Right atrium auricular region (tissue), 2 donors: ENCODE data around the gene COL2A1. TPM values are rescaled to one million over a fixed set of nuclear protein-coding genes. Genes with fewer than 3 reads are reported as not detected.

Experiments
- DNase-seq: peaks from one replicate; pipeline ENCODE4 v3.0.0-alpha.2; 2019; ENCODE audit warnings: low spot score
- H3K27ac ChIP-seq, 2 donors: fragments of 200-600 bp; sonication (generic); 1 replicate in 1 of 2; 2 replicates in 1 of 2; pipeline ENCODE4 v1.5.1; 2016 to 2019
- H3K27me3 ChIP-seq, 2 donors: fragments of 200-600 bp; sonication (generic); one replicate each; pipeline versions ENCODE4 v1.5.1 to v1.6.0; 2017 to 2019
- H3K36me3 ChIP-seq: fragments of 200-600 bp; sonication (generic); one replicate; pipeline ENCODE4 v1.5.1; 2016
- H3K4me1 ChIP-seq, 2 donors: fragments of 200-600 bp; sonication (generic); one replicate each; pipeline versions ENCODE4 v1.5.1 to v1.6.0; 2017 to 2019
- H3K4me3 ChIP-seq, 2 donors: fragments of 200-600 bp; sonication (generic); 1 replicate in 1 of 2; 2 replicates in 1 of 2; pipeline ENCODE4 v1.5.1; 2017 to 2019; ENCODE audit warnings: mild to moderate bottlenecking in 1 of 2, moderate library complexity in 1 of 2
- H3K9me3 ChIP-seq, 2 donors: fragments of 200-600 bp; sonication (generic); one replicate each; pipeline ENCODE4 v1.5.1; 2019
- CTCF ChIP-seq, 2 donors: fragments of 200-600 bp; sonication (generic); IDR thresholded peaks; one replicate each; pipeline ENCODE4 v1.5.1; 2019; ENCODE audit warnings: antibody characterized with exemption in 2 of 2
- total RNA-seq, 2 donors: library from RNA; depleted of rRNA; stranded (reverse); fragments of >200 nt; gene quantifications; one replicate each; pipeline ENCODE4 v1.1.0, GENCODE V29; 2016

Gene COL2A1
- total RNA-seq, 2 donors from 2014 or later, result not detected

- no peaks in the 10 kb centered on the region for H3K4me1 ChIP-seq
- no peaks in the 10 kb centered on the region for H3K27me3 ChIP-seq
- no peaks in the 10 kb centered on the region for H3K9me3 ChIP-seq
- peaks cover 11% of the 10 kb centered on the region for H3K36me3 ChIP-seq
- no peak for TF ChIP-seq CTCF (IDR thresholded peaks at IDR 0.05)
- H3K4me3 ChIP-seq, result no peak overlapping the region
- DNase-seq, result no peak
- H3K27ac ChIP-seq, result no peak overlapping the region
These were observed 36.1 kb upstream of the COL2A1 start for GRCh38 chr12:48040354-48040753.

- no peak for DNase-seq
- TF ChIP-seq CTCF (IDR thresholded peaks at IDR 0.05), result no peak
- no peaks in the 10 kb centered on the region for H3K36me3 ChIP-seq
- no peaks in the 10 kb centered on the region for H3K27me3 ChIP-seq
- H3K4me3 ChIP-seq, result no peak overlapping the region
- no peaks in the 10 kb centered on the region for H3K4me1 ChIP-seq
- no peaks in the 10 kb centered on the region for H3K9me3 ChIP-seq
- H3K27ac ChIP-seq, result no peak overlapping the region
These were observed 34.9 kb upstream of the COL2A1 start for GRCh38 chr12:48039151-48039550.

GRCh38 chr12:48038085-48038484 lies 33.8 kb upstream of the COL2A1 start:
- DNase-seq, result no peak
- no peaks in the 10 kb centered on the region for H3K36me3 ChIP-seq
- no peaks in the 10 kb centered on the region for H3K27me3 ChIP-seq
- H3K4me3 ChIP-seq, result no peak overlapping the region
- H3K9me3 ChIP-seq, result no peaks in the 10 kb centered on the region
- no peak overlapping the region for H3K27ac ChIP-seq
- no peaks in the 10 kb centered on the region for H3K4me1 ChIP-seq
- no peak for TF ChIP-seq CTCF (IDR thresholded peaks at IDR 0.05)

GRCh38 chr12:48037267-48037915 lies 33.1 kb upstream of the COL2A1 start:
- H3K4me1 ChIP-seq, result no peaks in the 10 kb centered on the region
- H3K9me3 ChIP-seq, result no peaks in the 10 kb centered on the region
- no peak for DNase-seq
- H3K27me3 ChIP-seq, result no peaks in the 10 kb centered on the region
- H3K4me3 ChIP-seq, result no peak overlapping the region
- no peak for TF ChIP-seq CTCF (IDR thresholded peaks at IDR 0.05)
- no peaks in the 10 kb centered on the region for H3K36me3 ChIP-seq
- H3K27ac ChIP-seq, result no peak overlapping the region

GRCh38 chr12:48036818-48037217 lies 32.5 kb upstream of the COL2A1 start:
- no peak for TF ChIP-seq CTCF (IDR thresholded peaks at IDR 0.05)
- no peak for DNase-seq
- no peak overlapping the region for H3K27ac ChIP-seq
- no peaks in the 10 kb centered on the region for H3K4me1 ChIP-seq
- H3K9me3 ChIP-seq, result no peaks in the 10 kb centered on the region
- H3K27me3 ChIP-seq, result no peaks in the 10 kb centered on the region
- H3K36me3 ChIP-seq, result no peaks in the 10 kb centered on the region
- H3K4me3 ChIP-seq, result no peak overlapping the region
